Lung (tissue), 12 donors: ENCODE data around the gene LZIC. TPM values are rescaled to one million over a fixed set of nuclear protein-coding genes. Genes with fewer than 3 reads are reported as not detected.

Source experiments
- ATAC-seq: fragments of 200-7000 bp; cut with Tn5 transposase; one replicate; pipeline ENCODE4 v1.9.1; 2020; ENCODE audit warnings: moderate number of reproducible peaks; ENCODE audit not compliant: insufficient read depth, low FRiP score
- DNase-seq, 3 donors: peaks; one replicate each; pipeline ENCODE4 v3.0.0-alpha.2; 2013 to 2017
- H3K27ac ChIP-seq, 2 donors: one replicate each; pipeline ENCODE4 v1.5.1; 2013; ENCODE audit warnings: mild to moderate bottlenecking in 2 of 2, moderate library complexity in 2 of 2, control low read depth in 1 of 2, inconsistent platforms in 1 of 2, low read depth in 1 of 2, low read length in 1 of 2
- H3K27me3 ChIP-seq, 3 donors: one replicate each; pipeline ENCODE4 v1.5.1; 2013; ENCODE audit warnings: low read length in 2 of 3; ENCODE audit not compliant: control insufficient read depth in 3 of 3, insufficient read depth in 3 of 3
- H3K36me3 ChIP-seq, 4 donors: one replicate each; pipeline ENCODE4 v1.5.1; 2013; ENCODE audit warnings: low read length in 4 of 4, mild to moderate bottlenecking in 1 of 4, moderate library complexity in 1 of 4; ENCODE audit not compliant: control insufficient read depth in 4 of 4, insufficient read depth in 4 of 4
- H3K4me1 ChIP-seq, 5 donors: one replicate each; pipeline ENCODE4 v1.5.1; 2013; ENCODE audit warnings: low read length in 5 of 5, mild to moderate bottlenecking in 2 of 5, moderate library complexity in 1 of 5; ENCODE audit not compliant: control insufficient read depth in 5 of 5, insufficient read depth in 5 of 5
- H3K4me3 ChIP-seq: one replicate; pipeline ENCODE4 v1.5.1; 2013; ENCODE audit warnings: mild to moderate bottlenecking, control low read depth, moderate library complexity
- H3K9ac ChIP-seq, 2 donors: one replicate each; pipeline ENCODE4 v1.5.1; 2013; ENCODE audit warnings: low read length in 2 of 2, control low read depth in 1 of 2; ENCODE audit not compliant: insufficient read depth in 1 of 2
- H3K9me3 ChIP-seq, 4 donors: one replicate each; pipeline ENCODE4 v1.5.1; 2013; ENCODE audit warnings: low read length in 3 of 4, mild to moderate bottlenecking in 1 of 4, moderate library complexity in 1 of 4; ENCODE audit not compliant: control insufficient read depth in 4 of 4, insufficient read depth in 3 of 4
- CTCF ChIP-seq: IDR thresholded peaks from 2 replicates; pipeline ENCODE4 v1.5.1; 2012; ENCODE audit warnings: mild to moderate bottlenecking; ENCODE audit errors: control extremely low read depth, extremely low read depth
- WGBS, 2 donors: extraction: QIAGEN DNeasy Blood & Tissue Kit; methylation state at CpG; one replicate each; pipeline ENCODE4 v1.1.7; 2013; 5-methylcytosine and 5-hydroxymethylcytosine counted together
- polyA plus RNA-seq, 2 donors: library from polyadenylated mRNA; stranded (reverse); fragments of 200-250 nt; gene quantifications; one replicate each; pipeline ENCODE4 v1.2.1, GENCODE V29; 2013
- total RNA-seq, 2 donors: library from RNA; depleted of rRNA in 1 of 2; stranded (reverse); fragments of >200 nt in 1 of 2; gene quantifications; one replicate each; pipeline ENCODE4 v1.2.1, GENCODE V29; 2014 to 2021
- donor health status: control.
- donor health status: control.
- donor health status: Bipolar disorder and iron deficiency.
- donor health status: healthy.
- donor health status: DM: yes; HTN: yes; CAD: no.

The LZIC gene
- total and polyA plus RNA-seq, 4 donors: 10.8 to 54.6 (median 20.2) TPM

GRCh38 chr1:9884805-9885204, 58.4 kb downstream of the LZIC start:
- H3K27ac ChIP-seq: peak overlapping the region in 1 of 2 donors; percentile 30
- H3K36me3 ChIP-seq: peaks cover 0 to 16% (median 5%) of the 10 kb centered on the region in 4 donors
- ATAC-seq: no peak
- DNase-seq: no peak
- no peak for TF ChIP-seq CTCF
- no peak overlapping the region for H3K4me3 ChIP-seq
- WGBS, 2 donors: 90 to 91% methylated on average over 8 of the region's 8 CpGs
- no peaks in the 10 kb centered on the region for H3K27me3 ChIP-seq
- no peaks in the 10 kb centered on the region for H3K9me3 ChIP-seq
- H3K9ac ChIP-seq: no peak overlapping the region
- H3K4me1 ChIP-seq: peaks cover 0 to 12% (median 0%) of the 10 kb centered on the region in 5 donors

GRCh38 chr1:9883585-9884449, 59.4 kb downstream of the LZIC start:
- no peak for ATAC-seq
- H3K4me3 ChIP-seq: no peak overlapping the region
- peak overlapping the region in 1 of 2 donors; percentile 30 for H3K27ac ChIP-seq
- 86 to 89% methylated on average over 9 to 11 of the region's 11 CpGs for WGBS, 2 donors
- DNase-seq: no peak
- TF ChIP-seq CTCF: no peak
- no peaks in the 10 kb centered on the region for H3K27me3 ChIP-seq
- no peak overlapping the region for H3K9ac ChIP-seq
- H3K9me3 ChIP-seq: no peaks in the 10 kb centered on the region
- H3K36me3 ChIP-seq: peaks cover 0 to 16% (median 5%) of the 10 kb centered on the region in 4 donors
- peaks cover 0 to 9% (median 0%) of the 10 kb centered on the region in 5 donors for H3K4me1 ChIP-seq

GRCh38 chr1:9882945-9883303, 60.3 kb downstream of the LZIC start:
- no peak for TF ChIP-seq CTCF
- DNase-seq (no peak), ATAC-seq (no peak)
- H3K4me3 ChIP-seq: no peak overlapping the region
- 84 to 95% methylated on average over 12 of the region's 12 CpGs for WGBS, 2 donors
- no peak overlapping the region for H3K9ac ChIP-seq
- H3K9me3 ChIP-seq: no peaks in the 10 kb centered on the region
- H3K27me3 ChIP-seq: no peaks in the 10 kb centered on the region
- no peak overlapping the region for H3K27ac ChIP-seq
- H3K4me1 ChIP-seq: peaks cover 0 to 6% (median 0%) of the 10 kb centered on the region in 5 donors
- peaks cover 0 to 13% (median 5%) of the 10 kb centered on the region in 4 donors for H3K36me3 ChIP-seq
